ENCODE results near the gene BCL2A1.
"Not testable (repeated sequence)": the region's sequence is repeated elsewhere in the genome, so short reads cannot be mapped to it uniquely, and the experiment has no call there.

BCL2A1 gene

GRCh38 chr15:79956354-79956939 is 14.5 kb downstream of the BCL2A1 start:
- no peak for DNase-seq

DNA sequence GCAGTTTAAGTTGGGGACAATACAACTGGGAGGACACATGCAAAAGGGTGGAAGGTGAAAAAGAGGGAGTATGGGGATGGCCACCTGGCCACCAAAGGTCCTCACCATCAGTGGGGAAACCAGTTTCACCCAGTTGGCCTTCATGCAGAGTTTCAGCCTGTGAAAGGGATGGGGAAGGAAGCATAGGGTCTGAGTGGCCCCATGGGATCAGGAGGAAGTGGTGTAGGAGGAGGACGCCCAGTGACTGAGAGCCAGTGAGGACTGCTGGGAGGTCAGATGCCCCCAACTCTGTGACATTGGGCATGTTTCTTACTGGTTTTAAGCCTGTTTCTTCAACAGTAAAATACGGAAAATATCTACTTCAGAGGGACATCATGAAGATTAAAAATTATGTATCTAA is 16.3 kb downstream of the BCL2A1 start:
- no peak for DNase-seq

DNA sequence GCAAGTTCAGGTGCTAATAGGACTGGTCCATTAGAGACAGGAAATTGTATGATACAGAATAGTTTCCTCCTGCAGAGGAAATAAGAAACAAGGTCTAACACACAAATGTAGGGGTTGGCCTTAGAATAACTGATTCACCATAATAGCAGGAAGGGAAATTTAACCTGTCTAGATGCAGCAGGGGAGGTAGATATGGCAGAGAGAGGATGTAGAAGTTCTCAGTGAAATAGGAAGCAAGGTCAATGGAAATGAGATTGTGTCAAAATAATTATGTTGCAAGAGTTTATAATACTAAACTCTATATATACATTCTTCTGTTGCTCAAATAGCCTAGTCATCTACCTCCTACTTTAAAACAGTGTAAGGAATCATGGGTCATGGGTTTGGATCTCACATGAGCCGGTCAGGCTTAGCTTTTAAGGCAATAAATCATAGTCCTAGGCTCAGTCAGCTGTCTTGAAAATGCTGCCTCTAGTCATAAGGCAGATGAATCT is 17.0 kb downstream of the BCL2A1 start:
- DNase-seq, result no peak

- no peak for DNase-seq
These were observed 18.7 kb downstream of the BCL2A1 start for GRCh38 chr15:79952329-79952728.

DNA sequence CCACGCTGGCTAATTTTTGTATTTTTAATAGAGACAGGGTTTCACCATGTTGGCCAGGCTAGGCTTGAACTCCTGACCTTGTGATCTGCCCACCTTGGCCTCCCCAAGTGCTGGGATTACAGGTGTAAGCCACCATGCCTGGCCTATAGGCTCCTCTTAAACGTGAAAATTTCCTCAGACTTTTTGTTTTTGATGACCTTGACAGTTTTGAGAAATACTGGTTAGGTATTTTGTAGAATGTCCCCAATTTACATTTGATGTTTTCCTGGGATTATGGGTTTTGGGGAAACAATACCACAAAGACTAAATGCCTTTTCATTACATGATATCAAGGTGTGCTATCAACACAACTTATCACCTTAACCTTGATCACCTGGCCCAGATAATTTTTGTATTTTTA is 20.7 kb downstream of the BCL2A1 start:
- no peak for DNase-seq

GRCh38 chr15:79948761-79949160 is 22.2 kb downstream of the BCL2A1 start:
- DNase-seq, result no peak

- no peak for DNase-seq
These were observed 22.8 kb downstream of the BCL2A1 start for GRCh38 chr15:79948095-79948695.

GRCh38 chr15:79947009-79947408 is 24.0 kb downstream of the BCL2A1 start:
- DNase-seq, result no peak

DNA sequence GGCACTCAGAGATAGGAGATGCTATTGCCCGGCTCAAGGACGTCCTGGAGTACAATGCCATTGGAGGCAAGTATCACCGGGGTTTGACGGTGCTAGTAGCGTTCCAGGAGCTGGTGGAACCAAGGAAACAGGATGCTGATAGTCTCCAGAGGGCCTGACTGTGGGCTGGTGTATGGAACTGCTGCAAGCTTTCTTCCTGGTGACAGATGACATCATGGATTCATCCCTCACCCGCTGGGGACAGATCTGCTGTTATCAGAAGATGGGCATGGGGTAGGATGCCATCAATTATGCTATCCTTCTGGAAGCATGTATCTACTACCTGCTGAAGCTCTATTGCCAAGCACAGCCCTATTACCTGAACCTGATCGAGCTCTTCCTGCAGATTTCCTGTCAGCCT is 26.4 kb downstream of the BCL2A1 start:
- DNase-seq, result no peak

GRCh38 chr15:79943820-79944219 is 27.2 kb downstream of the BCL2A1 start:
- DNase-seq, result no peak

GRCh38 chr15:79942741-79943481 is 28.1 kb downstream of the BCL2A1 start:
- no peak for DNase-seq

- peak; percentile 6 for DNase-seq
These were observed 31.6 kb downstream of the BCL2A1 start for GRCh38 chr15:79939399-79939798.

DNA sequence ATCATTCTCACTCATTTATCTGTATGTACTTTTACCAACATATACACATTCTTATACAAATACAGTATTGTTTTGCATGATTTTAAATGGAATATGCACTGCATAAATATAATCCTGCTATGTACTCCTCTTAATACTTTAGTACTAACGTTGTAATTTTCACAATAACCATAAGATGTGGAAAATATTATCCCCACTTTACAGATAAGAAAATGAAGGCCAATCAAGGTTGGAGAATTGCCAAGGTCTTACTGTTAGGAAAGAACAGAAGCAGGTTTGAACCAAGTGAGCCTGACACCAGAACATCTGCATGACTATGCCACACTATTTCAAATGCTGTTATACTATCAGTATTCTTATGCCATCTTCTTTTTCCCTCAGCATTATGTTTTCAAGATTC is 32.9 kb downstream of the BCL2A1 start:
- DNase-seq, result no peak

DNA sequence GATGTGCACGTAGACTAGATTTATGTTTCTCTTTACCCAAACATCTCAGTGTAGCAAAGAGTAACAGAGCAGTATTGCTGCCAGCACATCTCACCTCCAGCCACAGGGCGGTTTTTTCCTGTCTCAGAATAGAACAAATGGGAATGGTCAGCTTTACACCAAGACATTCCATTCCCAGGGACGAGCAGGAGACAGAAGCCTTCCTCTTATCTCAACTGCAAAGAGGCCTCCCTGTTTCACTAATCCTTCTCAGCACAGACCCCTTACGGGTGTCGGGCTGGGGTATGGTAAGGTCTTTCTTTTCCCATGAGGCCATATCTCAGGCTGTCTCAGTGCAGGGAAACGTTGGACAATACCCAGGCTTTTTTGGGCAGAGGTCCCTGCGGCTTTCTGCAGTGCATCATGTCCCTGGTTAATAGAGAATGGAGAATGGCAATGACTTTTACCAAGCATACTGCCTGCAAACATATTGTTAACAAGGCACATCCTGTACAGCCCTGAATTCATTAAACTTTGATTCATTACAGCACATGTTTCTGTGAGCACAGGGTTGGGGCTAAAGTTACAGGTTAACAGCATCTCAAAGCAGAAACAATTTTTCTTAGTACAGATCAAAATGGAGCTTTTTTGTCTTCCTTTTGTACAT is 35.3 kb downstream of the BCL2A1 start:
- DNase-seq, result peak; percentile 77

DNA sequence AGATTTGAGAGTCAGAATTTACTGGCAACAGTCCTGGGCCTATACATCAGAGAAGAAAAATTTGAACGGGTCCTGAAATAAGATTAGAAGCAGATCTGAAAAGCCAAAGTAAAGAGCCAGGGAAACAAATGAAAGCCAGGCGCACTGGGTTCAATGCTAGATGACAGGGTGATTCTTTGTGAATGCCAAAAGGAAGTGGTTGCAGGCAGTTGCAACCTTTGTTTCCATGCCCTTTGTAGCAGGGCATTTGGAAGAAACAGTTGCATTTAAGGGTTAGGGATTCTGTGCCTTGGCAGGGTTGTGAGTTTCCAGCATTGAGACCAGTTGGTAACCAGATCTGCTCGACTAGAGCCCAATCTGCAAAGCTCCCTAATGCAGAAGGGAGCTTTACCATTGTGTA is 37.8 kb downstream of the BCL2A1 start:
- no peak for DNase-seq

DNA sequence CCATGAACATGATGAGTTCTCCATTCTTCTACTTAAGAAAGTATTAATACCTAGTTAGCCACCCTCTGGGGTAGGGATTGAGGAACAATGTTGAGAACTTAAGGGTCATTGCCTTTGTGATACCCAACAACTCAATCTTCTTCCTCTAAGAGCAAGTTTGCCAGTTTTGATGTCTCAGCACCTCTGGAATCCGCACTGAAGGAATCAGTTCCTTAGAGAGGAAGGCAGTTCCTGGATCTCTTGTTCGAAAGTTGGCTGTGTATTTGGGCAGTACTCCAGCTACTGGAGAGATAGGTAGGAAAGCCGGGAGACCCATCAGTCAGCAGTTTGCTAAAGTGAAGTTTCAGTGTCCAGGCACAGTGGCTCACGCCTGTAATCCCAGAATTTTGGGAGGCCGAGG is 38.5 kb downstream of the BCL2A1 start:
- DNase-seq, result no peak

- no peak for DNase-seq
These were observed 40.5 kb downstream of the BCL2A1 start for GRCh38 chr15:79930516-79930915.

GRCh38 chr15:79929412-79929811 is 41.6 kb downstream of the BCL2A1 start:
- DNase-seq, result no peak

DNA sequence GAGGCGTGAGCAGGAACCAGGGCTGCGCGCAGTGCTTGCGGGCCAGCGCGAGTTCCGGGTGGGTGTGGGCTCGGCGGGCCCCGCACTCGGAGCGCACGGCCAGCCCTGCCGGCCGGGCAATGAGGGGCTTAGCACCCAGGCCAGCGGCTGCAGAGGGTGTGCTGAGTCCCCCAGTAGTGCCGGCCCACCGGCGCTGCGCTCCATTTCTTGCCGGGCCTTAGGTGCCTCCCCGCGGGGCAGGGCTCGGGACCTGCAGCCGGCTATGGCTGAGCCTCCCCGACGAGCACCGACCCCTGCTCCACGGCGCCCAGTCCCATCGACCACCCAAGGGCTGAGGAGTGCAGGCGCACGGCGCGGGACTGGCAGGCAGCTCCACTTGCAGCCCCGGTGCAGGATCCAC is 44.9 kb downstream of the BCL2A1 start:
- DNase-seq, result not testable (repeated sequence)

GRCh38 chr15:79924379-79924778 is 46.6 kb downstream of the BCL2A1 start:
- DNase-seq, result no peak

- peak; percentile 100 for DNase-seq
These were observed 47.4 kb downstream of the BCL2A1 start for GRCh38 chr15:79923515-79924169.

GRCh38 chr15:79923079-79923514 is 47.9 kb downstream of the BCL2A1 start:
- DNase-seq, result peak; percentile 88

DNA sequence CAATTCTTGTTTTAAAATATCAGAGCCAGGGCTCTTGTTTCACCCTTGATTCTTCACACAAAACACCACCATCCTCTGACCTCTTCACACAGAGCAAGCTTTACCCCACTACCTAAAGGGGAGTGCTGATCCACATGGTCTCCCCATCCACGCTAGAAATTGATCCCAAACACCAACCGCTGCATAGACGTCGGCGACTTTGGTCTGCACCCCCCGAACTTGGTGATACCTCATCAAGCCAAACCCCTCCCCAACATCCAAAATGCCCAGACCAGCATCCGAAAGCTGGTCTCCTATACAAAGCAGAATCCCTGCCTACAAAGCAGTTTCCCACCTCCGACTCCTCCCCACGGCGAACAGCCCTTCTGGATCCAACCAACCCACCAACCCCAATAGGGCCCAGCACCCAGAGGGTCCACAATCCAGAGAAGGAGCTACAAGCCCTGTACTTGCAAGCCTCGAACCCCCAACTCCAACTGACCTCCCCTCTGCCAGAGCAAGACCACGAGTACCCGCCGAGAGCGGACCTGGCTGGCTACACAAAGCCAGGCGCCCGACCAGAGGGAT is 48.4 kb downstream of the BCL2A1 start:
- no peak for DNase-seq

Measured in islet precursor cell (in vitro differentiated cells).